Mammary epithelial cell (primary cell): ENCODE measurements around the gene SLC5A3.

Experiments used
- CTCF ChIP-seq, 2 donors: IDR thresholded peaks in 1 of 2; conservative IDR thresholded peaks in 1 of 2; 2 replicates each; pipeline ENCODE4 v1.5.1; 2011 to 2012; ENCODE audit warnings: inconsistent platforms in 2 of 2, low read length in 2 of 2, mild to moderate bottlenecking in 2 of 2, control low read depth in 1 of 2, low read depth in 1 of 2; ENCODE audit not compliant: insufficient read depth in 1 of 2; ENCODE audit errors: extremely low read depth in 1 of 2
- EZH2 ChIP-seq: IDR thresholded peaks from 2 replicates; pipeline ENCODE4 v1.6.1; 2012; ENCODE audit warnings: low read length, inconsistent platforms, borderline replicate concordance

- TF ChIP-seq CTCF (conservative IDR thresholded peaks at IDR 0.05 in 1 of 2, IDR thresholded peaks at IDR 0.05 in 1 of 2; ENCODE audit: extremely low read depth in 1 of 2, insufficient read depth in 1 of 2, low read depth in 1 of 2, low read length in 2 of 2) (no peak), EZH2 (no peak)
Measured at GRCh38 chr21:34094949-34095348, 21.6 kb downstream of the SLC5A3 start.
